Nephron progenitor cell (in vitro differentiated cells): ENCODE data around the gene COL25A1.

ENCODE experiments used
- DNase-seq: peaks from one replicate; pipeline ENCODE4 v3.0.0; 2021
- H3K27ac Mint-ChIP-seq: 2 replicates; pipeline ENCODE4 v1.8.0; 2021; ENCODE audit warnings: mild to moderate bottlenecking, moderate library complexity, mixed read lengths
- H3K27me3 Mint-ChIP-seq: 2 replicates; pipeline ENCODE4 v1.8.0; 2021; ENCODE audit warnings: mild to moderate bottlenecking, low read depth, mixed read lengths; ENCODE audit not compliant: poor library complexity
- H3K36me3 Mint-ChIP-seq: 2 replicates; pipeline ENCODE4 v1.8.0; 2021; ENCODE audit warnings: low read depth, mixed read lengths
- H3K4me1 Mint-ChIP-seq: 2 replicates; pipeline ENCODE4 v1.8.0; 2021; ENCODE audit warnings: mixed read lengths
- H3K4me3 Mint-ChIP-seq: 2 replicates; pipeline ENCODE4 v1.8.0; 2021; ENCODE audit warnings: mild to moderate bottlenecking, moderate library complexity, mixed read lengths
- H3K9me3 Mint-ChIP-seq: 2 replicates; pipeline ENCODE4 v1.8.0; 2021; ENCODE audit warnings: mild to moderate bottlenecking, moderate library complexity, mixed read lengths
- TF ChIP-seq, protein P1 (sequence below): fragments of 200-600 bp; sonication (generic); IDR thresholded peaks from 2 replicates; pipeline ENCODE4 v1.5.0; 2021; ENCODE audit warnings: antibody characterized with exemption

The COL25A1 gene

DNA sequence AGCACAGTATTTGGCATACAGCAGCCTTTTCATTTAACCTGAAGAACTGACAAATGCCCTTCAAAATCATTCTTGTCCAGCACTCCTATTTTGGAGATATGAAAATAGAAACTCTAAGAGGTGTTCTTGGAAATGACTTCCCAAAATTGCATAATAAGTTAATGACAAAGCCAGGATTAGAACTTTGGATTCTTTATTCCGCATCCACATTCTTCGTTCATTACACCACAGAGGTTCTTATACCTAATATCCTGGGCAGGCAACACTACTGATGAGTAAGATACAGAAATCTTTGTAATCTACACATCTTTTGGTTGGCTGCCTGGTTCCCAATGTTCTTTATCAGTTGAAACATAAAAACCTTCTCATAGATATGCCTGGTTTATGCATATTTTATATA is 5.9 kb downstream of the COL25A1 start:
- H3K4me1 Mint-ChIP-seq, result peaks cover 9% of the 10 kb centered on the region
- H3K27ac Mint-ChIP-seq, result no peak overlapping the region
- peaks cover 20% of the 10 kb centered on the region for H3K27me3 Mint-ChIP-seq
- DNase-seq, result no peak
- H3K4me3 Mint-ChIP-seq, result no peak overlapping the region
- TF ChIP-seq, protein P1, sequence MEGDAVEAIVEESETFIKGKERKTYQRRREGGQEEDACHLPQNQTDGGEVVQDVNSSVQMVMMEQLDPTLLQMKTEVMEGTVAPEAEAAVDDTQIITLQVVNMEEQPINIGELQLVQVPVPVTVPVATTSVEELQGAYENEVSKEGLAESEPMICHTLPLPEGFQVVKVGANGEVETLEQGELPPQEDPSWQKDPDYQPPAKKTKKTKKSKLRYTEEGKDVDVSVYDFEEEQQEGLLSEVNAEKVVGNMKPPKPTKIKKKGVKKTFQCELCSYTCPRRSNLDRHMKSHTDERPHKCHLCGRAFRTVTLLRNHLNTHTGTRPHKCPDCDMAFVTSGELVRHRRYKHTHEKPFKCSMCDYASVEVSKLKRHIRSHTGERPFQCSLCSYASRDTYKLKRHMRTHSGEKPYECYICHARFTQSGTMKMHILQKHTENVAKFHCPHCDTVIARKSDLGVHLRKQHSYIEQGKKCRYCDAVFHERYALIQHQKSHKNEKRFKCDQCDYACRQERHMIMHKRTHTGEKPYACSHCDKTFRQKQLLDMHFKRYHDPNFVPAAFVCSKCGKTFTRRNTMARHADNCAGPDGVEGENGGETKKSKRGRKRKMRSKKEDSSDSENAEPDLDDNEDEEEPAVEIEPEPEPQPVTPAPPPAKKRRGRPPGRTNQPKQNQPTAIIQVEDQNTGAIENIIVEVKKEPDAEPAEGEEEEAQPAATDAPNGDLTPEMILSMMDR, result no peak
- no peaks in the 10 kb centered on the region for H3K36me3 Mint-ChIP-seq
- peaks cover 3% of the 10 kb centered on the region for H3K9me3 Mint-ChIP-seq

DNA sequence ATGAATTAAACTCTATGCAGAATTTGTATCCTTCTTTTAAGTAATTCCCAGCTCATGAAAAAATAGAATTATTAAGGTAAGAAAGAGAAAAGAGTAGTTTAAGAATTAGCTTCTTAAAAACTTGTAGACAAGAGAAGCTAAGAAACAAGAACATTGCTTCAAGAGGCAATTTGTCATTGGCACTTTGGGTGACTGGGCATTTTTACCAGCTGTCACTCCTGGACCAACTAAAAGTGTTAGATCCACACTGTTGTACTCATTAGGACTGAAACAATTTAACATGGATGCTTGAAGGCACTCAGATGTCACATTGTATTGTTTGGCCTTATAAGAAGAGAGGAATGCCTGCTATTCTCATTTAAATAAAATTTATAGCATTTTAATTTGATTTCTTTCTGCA is 7.4 kb downstream of the COL25A1 start:
- TF ChIP-seq, protein P1, result no peak
- no peak overlapping the region for H3K27ac Mint-ChIP-seq
- H3K4me1 Mint-ChIP-seq, result peaks cover 4% of the 10 kb centered on the region
- H3K9me3 Mint-ChIP-seq, result no peaks in the 10 kb centered on the region
- H3K4me3 Mint-ChIP-seq, result no peak overlapping the region
- peaks cover 5% of the 10 kb centered on the region for H3K27me3 Mint-ChIP-seq
- DNase-seq, result no peak
- H3K36me3 Mint-ChIP-seq, result no peaks in the 10 kb centered on the region

DNA sequence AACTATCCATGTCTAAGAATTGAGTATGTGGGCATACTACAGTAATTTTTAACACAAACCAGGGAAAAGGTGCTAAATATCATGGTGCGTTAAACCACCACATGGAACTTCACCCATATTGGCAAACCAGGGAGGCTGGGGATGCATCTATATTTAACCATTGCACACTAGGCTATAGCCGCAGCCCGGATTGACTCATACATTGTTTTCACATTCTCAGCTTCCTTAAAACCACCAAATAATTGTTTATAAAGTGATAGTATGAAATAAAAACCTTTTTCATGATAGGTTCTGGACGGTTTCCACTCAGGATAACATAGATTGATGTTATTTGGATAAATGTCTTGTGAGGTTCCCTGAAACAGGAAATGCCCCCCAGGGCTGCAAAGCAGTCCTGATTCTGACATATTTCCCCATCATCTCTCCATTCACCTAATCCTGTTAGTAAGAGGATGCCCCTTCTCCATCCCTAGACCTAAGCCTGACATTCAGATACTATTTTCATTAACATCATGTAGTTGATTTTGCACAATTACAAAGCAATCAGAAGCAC is 7.9 kb downstream of the COL25A1 start:
- no peak overlapping the region for H3K4me3 Mint-ChIP-seq
- TF ChIP-seq, protein P1, result no peak
- DNase-seq, result no peak
- no peaks in the 10 kb centered on the region for H3K36me3 Mint-ChIP-seq
- peaks cover 4% of the 10 kb centered on the region for H3K4me1 Mint-ChIP-seq
- no peaks in the 10 kb centered on the region for H3K9me3 Mint-ChIP-seq
- H3K27ac Mint-ChIP-seq, result no peak overlapping the region
- no peaks in the 10 kb centered on the region for H3K27me3 Mint-ChIP-seq

DNA sequence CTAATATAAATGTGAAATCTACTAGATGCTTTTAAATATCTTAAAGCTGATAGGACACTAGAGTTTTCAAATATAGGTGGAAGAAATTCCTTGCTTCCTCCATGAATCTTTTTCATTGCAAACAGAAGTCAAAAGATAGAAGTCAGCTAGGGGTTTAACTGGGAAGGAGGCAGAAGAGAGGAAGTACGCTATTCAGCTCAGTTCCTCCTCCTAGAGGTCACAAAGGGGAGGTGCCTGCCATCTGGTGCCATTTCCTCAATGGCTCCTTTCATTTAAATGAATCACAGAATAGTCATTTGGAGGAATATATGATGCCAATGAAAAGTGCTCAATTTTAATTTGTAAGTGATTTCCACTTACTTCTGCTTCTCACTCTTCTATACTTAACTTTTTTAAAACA is 8.5 kb downstream of the COL25A1 start:
- H3K9me3 Mint-ChIP-seq, result no peaks in the 10 kb centered on the region
- TF ChIP-seq, protein P1, result peak; percentile 64
- peaks cover 4% of the 10 kb centered on the region for H3K4me1 Mint-ChIP-seq
- peak; percentile 28 for DNase-seq
- H3K27ac Mint-ChIP-seq, result no peak overlapping the region
- H3K27me3 Mint-ChIP-seq, result no peaks in the 10 kb centered on the region
- no peak overlapping the region for H3K4me3 Mint-ChIP-seq
- no peaks in the 10 kb centered on the region for H3K36me3 Mint-ChIP-seq

DNA sequence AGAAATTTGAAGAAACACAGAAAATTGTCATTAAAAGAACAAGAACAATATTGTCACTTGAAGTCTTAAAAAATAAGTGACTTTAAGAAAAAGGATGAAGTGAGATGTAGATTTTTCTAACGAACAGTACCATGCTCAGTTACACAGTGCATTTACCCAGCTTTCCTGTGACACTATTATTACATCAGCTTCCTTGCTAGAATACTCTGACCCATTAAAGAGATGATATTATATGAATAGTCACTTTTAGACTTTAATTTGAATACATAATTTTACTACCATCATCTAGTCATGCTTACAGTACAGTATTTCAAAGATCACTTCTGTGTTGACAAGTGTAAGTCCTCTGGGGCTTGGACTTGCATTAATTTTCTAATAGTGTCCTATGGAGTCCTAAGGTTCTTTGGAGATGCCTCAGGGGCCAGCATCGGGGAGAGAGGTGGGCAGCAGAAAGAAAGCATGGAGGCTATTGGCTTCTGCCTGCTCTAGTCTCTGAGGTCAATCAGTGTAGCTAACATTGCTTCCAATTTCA is 10.7 kb downstream of the COL25A1 start:
- Mint-ChIP-seq H3K27me3 (no peaks in the 10 kb centered on the region), H3K9me3 (no peaks in the 10 kb centered on the region), H3K36me3 (no peaks in the 10 kb centered on the region), H3K4me3 (no peak overlapping the region), H3K4me1 (no peaks in the 10 kb centered on the region), H3K27ac (no peak overlapping the region)
- TF ChIP-seq, protein P1, result no peak
- no peak for DNase-seq

DNA sequence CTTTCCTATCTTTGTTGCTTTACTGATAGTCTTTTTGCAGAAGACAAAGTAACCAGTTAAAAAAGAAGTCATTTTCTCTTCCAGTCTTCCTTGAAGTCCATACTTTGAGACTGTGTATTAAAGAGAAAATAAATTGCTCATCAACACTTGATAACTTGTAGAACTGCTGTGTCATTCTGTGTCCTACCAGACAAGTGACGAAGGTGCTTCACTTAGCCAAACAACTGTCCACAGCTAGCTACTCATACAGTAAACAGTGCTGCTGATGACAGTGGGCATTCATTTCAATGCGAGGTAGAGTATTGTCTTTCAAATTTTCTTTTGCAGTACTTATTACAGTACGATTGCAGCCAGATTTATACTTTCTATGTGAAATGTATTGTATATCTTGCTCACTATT is 11.5 kb downstream of the COL25A1 start:
- no peak overlapping the region for H3K4me3 Mint-ChIP-seq
- no peak for DNase-seq
- no peak overlapping the region for H3K27ac Mint-ChIP-seq
- H3K36me3 Mint-ChIP-seq, result no peaks in the 10 kb centered on the region
- no peaks in the 10 kb centered on the region for H3K27me3 Mint-ChIP-seq
- H3K9me3 Mint-ChIP-seq, result no peaks in the 10 kb centered on the region
- TF ChIP-seq, protein P1, result no peak
- no peaks in the 10 kb centered on the region for H3K4me1 Mint-ChIP-seq
